Keratinocyte (primary cell): ENCODE results near the gene CD200.

Experiments
- EZH2 ChIP-seq: IDR thresholded peaks from one replicate; pipeline ENCODE4 v1.6.1; 2012; ENCODE audit warnings: inconsistent platforms, mild to moderate bottlenecking, low read length, moderate library complexity
- TF ChIP-seq, protein P1 (sequence below), 3 experiments: IDR thresholded peaks in 1 of 3; conservative IDR thresholded peaks in 1 of 3; optimal IDR thresholded peaks in 1 of 3; 2 replicates in 2 of 3; 3 replicates in 1 of 3; pipeline versions ENCODE3 to v1.5.1; 2011; ENCODE audit warnings: low read length in 3 of 3, mild to moderate bottlenecking in 3 of 3, moderate library complexity in 2 of 3, control low read depth in 1 of 3, inconsistent platforms in 1 of 3; ENCODE audit not compliant: insufficient read depth in 2 of 3; ENCODE audit errors: extremely low read depth in 1 of 3

DNA sequence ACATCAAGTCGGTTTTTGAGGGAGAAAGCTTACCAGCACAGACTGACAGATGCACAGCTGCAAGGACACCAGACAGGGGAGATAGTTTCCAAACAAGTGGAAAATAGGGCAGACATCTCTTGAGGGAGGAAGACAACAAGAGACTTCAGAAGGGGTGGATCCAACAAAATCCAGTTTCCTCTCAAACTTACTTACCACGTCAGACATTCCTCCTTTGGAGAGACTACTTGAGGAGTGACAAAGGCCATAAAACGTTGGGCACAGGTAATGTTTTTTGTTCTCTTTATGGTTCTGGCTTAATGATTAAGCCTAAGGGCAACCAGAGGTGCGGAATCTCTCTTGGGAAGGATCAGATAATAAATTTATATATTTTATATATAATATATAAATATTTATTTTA lies 76.1 kb downstream of the CD200 start:
- TF ChIP-seq, protein P1, sequence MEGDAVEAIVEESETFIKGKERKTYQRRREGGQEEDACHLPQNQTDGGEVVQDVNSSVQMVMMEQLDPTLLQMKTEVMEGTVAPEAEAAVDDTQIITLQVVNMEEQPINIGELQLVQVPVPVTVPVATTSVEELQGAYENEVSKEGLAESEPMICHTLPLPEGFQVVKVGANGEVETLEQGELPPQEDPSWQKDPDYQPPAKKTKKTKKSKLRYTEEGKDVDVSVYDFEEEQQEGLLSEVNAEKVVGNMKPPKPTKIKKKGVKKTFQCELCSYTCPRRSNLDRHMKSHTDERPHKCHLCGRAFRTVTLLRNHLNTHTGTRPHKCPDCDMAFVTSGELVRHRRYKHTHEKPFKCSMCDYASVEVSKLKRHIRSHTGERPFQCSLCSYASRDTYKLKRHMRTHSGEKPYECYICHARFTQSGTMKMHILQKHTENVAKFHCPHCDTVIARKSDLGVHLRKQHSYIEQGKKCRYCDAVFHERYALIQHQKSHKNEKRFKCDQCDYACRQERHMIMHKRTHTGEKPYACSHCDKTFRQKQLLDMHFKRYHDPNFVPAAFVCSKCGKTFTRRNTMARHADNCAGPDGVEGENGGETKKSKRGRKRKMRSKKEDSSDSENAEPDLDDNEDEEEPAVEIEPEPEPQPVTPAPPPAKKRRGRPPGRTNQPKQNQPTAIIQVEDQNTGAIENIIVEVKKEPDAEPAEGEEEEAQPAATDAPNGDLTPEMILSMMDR (optimal IDR thresholded peaks at IDR 0.05 in 1 of 3, IDR thresholded peaks at IDR 0.05 in 1 of 3, conservative IDR thresholded peaks at IDR 0.05 in 1 of 3; ENCODE audit: extremely low read depth in 1 of 3, insufficient read depth in 2 of 3, low read length in 3 of 3), result no peak
- TF ChIP-seq EZH2, result no peak
